IMR-90 (cell line): ENCODE measurements around the gene ARMS2. TPM values are rescaled to one million over a fixed set of nuclear protein-coding genes. Genes with fewer than 3 reads are reported as not detected.

ENCODE experiments used
- ATAC-seq: fragments of 200-7000 bp; cut with Tn5 transposase; 2 replicates; pipeline ENCODE4 v1.9.1; 2020; ENCODE audit warnings: low read depth, mild to moderate bottlenecking, moderate library complexity
- BruUV-seq: library from RNA; stranded (reverse); fragments of 400-500 nt; replicated peaks from 2 replicates; lab custom pipeline; 2021; lab: Mats Ljungman, UMichigan
- CTCF ChIA-PET: fragments of 300-600 bp; formaldehyde crosslinking; extraction: SDS; loops from one replicate; lab custom pipeline; 2021; ENCODE audit warnings: antibody characterized with exemption; lab: Yijun Ruan, JAX
- POLR2A ChIA-PET: fragments of 300-600 bp; sonication (Branson Sonifier 250); formaldehyde crosslinking; loops from one replicate; lab custom pipeline; 2022; ENCODE audit warnings: antibody characterized with exemption; ENCODE audit not compliant: unreplicated experiment; lab: Charles Lee
- DNase-seq: peaks from one replicate; pipeline ENCODE4 v3.0.0; 2013
- H2AFZ ChIP-seq: replicated peaks from 2 replicates; pipeline ENCODE3; 2013; ENCODE audit warnings: low read length, mild to moderate bottlenecking; ENCODE audit not compliant: poor library complexity
- H2AK5ac ChIP-seq: 2 replicates; pipeline ENCODE4 v1.6.1; 2013; ENCODE audit warnings: low read depth, low read length, inconsistent platforms
- H2AK9ac ChIP-seq: replicated peaks from 2 replicates; pipeline ENCODE3; 2013; ENCODE audit warnings: mild to moderate bottlenecking, low read depth, low read length, moderate library complexity; ENCODE audit not compliant: poor library complexity
- H2BK120ac ChIP-seq: 2 replicates; pipeline ENCODE4 v1.6.1; 2013; ENCODE audit warnings: low read depth, low read length, inconsistent platforms
- H2BK15ac ChIP-seq: 3 replicates; pipeline ENCODE4 v1.6.1; 2013; ENCODE audit warnings: low read depth, low read length, inconsistent platforms
- H2BK20ac ChIP-seq: 2 replicates; pipeline ENCODE4 v1.6.1; 2013; ENCODE audit warnings: low read depth, mild to moderate bottlenecking, inconsistent platforms, low read length, moderate library complexity
- H2BK5ac ChIP-seq: 2 replicates; pipeline ENCODE4 v1.6.1; 2013; ENCODE audit warnings: mild to moderate bottlenecking, low read depth, low read length, inconsistent platforms; ENCODE audit not compliant: poor library complexity, severe bottlenecking
- H3K14ac ChIP-seq: replicated peaks from 2 replicates; pipeline ENCODE4 v1.6.1; 2013; ENCODE audit warnings: low read depth, low read length, inconsistent platforms
- H3K18ac ChIP-seq: 2 replicates; pipeline ENCODE4 v1.6.1; 2013; ENCODE audit warnings: low read depth, low read length, control low read depth
- H3K23ac ChIP-seq: 2 replicates; pipeline ENCODE4 v1.6.1; 2013; ENCODE audit warnings: low read depth, low read length, inconsistent platforms
- H3K27ac ChIP-seq: 2 replicates; pipeline ENCODE4 v1.5.1; 2013; ENCODE audit warnings: mild to moderate bottlenecking, control low read depth, low read length; ENCODE audit not compliant: insufficient read depth
- H3K27me3 ChIP-seq: 2 replicates; pipeline ENCODE4 v1.6.1; 2013; ENCODE audit warnings: low read length; ENCODE audit not compliant: control insufficient read depth, insufficient read depth
- H3K36me3 ChIP-seq: 2 replicates; pipeline ENCODE4 v1.6.1; 2013; ENCODE audit warnings: low read length, mixed read lengths; ENCODE audit not compliant: control insufficient read depth, insufficient read depth
- H3K4ac ChIP-seq: 2 replicates; pipeline ENCODE4 v1.6.1; 2013; ENCODE audit warnings: low read depth, low read length, inconsistent platforms
- H3K4me1 ChIP-seq: 2 replicates; pipeline ENCODE4 v1.6.1; 2013; ENCODE audit warnings: low read length, mixed read lengths; ENCODE audit not compliant: control insufficient read depth, insufficient read depth
- H3K4me2 ChIP-seq: 2 replicates; pipeline ENCODE4 v1.6.1; 2013; ENCODE audit warnings: low read depth, mild to moderate bottlenecking, control low read depth, low read length, moderate library complexity
- H3K4me3 ChIP-seq: 2 replicates; pipeline ENCODE4 v1.5.1; 2013; ENCODE audit warnings: low read depth, mild to moderate bottlenecking, control low read depth, low read length, moderate library complexity; ENCODE audit not compliant: insufficient read depth
- H3K56ac ChIP-seq: 2 replicates; pipeline ENCODE4 v1.6.1; 2013; ENCODE audit warnings: low read length, inconsistent platforms; ENCODE audit not compliant: insufficient read depth; ENCODE audit errors: extremely low read depth
- H3K79me1 ChIP-seq, 2 experiments: 2 replicates each; pipeline ENCODE4 v1.6.1; 2013; ENCODE audit warnings: low read length in 2 of 2, inconsistent platforms in 1 of 2, low read depth in 1 of 2
- H3K9ac ChIP-seq: 2 replicates; pipeline ENCODE4 v1.6.1; 2013; ENCODE audit warnings: low read depth, low read length, control low read depth
- H3K9me1 ChIP-seq: 2 replicates; pipeline ENCODE4 v1.6.1; 2013; ENCODE audit warnings: low read length, inconsistent platforms; ENCODE audit not compliant: insufficient read depth
- H3K9me3 ChIP-seq: 2 replicates; pipeline ENCODE4 v1.6.1; 2013; ENCODE audit warnings: low read length; ENCODE audit not compliant: control insufficient read depth, insufficient read depth
- H4K20me1 ChIP-seq: 2 replicates; pipeline ENCODE4 v1.6.1; 2013; ENCODE audit warnings: low read length, inconsistent platforms; ENCODE audit not compliant: insufficient read depth
- H4K5ac ChIP-seq: 2 replicates; pipeline ENCODE4 v1.6.1; 2013; ENCODE audit warnings: mild to moderate bottlenecking, low read depth, low read length, control low read depth
- H4K8ac ChIP-seq, 2 experiments: 2 replicates each; pipeline ENCODE4 v1.6.1; 2013; ENCODE audit warnings: low read depth in 2 of 2, low read length in 2 of 2, control low read depth in 1 of 2, inconsistent platforms in 1 of 2
- H4K91ac ChIP-seq: 2 replicates; pipeline ENCODE4 v1.6.1; 2013; ENCODE audit warnings: low read depth, low read length, inconsistent platforms; ENCODE audit not compliant: insufficient read depth
- BHLHE40 ChIP-seq: fragments of 150-350 bp; IDR thresholded peaks from 2 replicates; pipeline ENCODE4 v1.6.1; 2016; ENCODE audit warnings: mild to moderate bottlenecking, low read depth, low read length
- CEBPB ChIP-seq: IDR thresholded peaks from 2 replicates; pipeline ENCODE4 v1.6.1; 2012; ENCODE audit warnings: low read depth, low read length, improper control_type of control experiment
- CHD1 ChIP-seq: IDR thresholded peaks from 2 replicates; pipeline ENCODE4 v1.6.1; 2012; ENCODE audit warnings: low read depth, low read length, improper control_type of control experiment
- FOS ChIP-seq: fragments of 150-350 bp; IDR thresholded peaks from 2 replicates; pipeline ENCODE4 v1.6.1; 2016; ENCODE audit warnings: low read depth, low read length
- MAFK ChIP-seq: IDR thresholded peaks from 2 replicates; pipeline ENCODE4 v1.6.1; 2012; ENCODE audit warnings: low read depth, low read length, improper control_type of control experiment
- MAZ ChIP-seq: IDR thresholded peaks from 2 replicates; pipeline ENCODE4 v1.6.1; 2012; ENCODE audit warnings: low read depth, mild to moderate bottlenecking, low read length, improper control_type of control experiment, moderate library complexity, borderline replicate concordance
- MXI1 ChIP-seq: IDR thresholded peaks from 2 replicates; pipeline ENCODE4 v1.6.1; 2012; ENCODE audit warnings: low read depth, mild to moderate bottlenecking, low read length, moderate library complexity, borderline replicate concordance
- NFE2L2 ChIP-seq: fragments of 150-350 bp; IDR thresholded peaks from 2 replicates; pipeline ENCODE4 v1.6.1; 2016; ENCODE audit warnings: low read depth, mild to moderate bottlenecking, low read length
- POLR2A ChIP-seq: IDR thresholded peaks from 2 replicates; pipeline ENCODE4 v1.6.1; 2012; ENCODE audit warnings: mild to moderate bottlenecking, low read depth, low read length
- RAD21 ChIP-seq: IDR thresholded peaks from 2 replicates; pipeline ENCODE4 v1.6.1; 2012; ENCODE audit warnings: low read length, improper control_type of control experiment
- RCOR1 ChIP-seq: IDR thresholded peaks from 2 replicates; pipeline ENCODE4 v1.6.1; 2012; ENCODE audit warnings: mild to moderate bottlenecking, low read length, improper control_type of control experiment; ENCODE audit not compliant: insufficient replicate concordance
- RFX5 ChIP-seq: IDR thresholded peaks from 2 replicates; pipeline ENCODE4 v1.8.0; 2012; ENCODE audit warnings: low read depth, mild to moderate bottlenecking, low read length, moderate library complexity
- SMC3 ChIP-seq: fragments of 150-350 bp; IDR thresholded peaks from 2 replicates; pipeline ENCODE4 v1.6.1; 2016; ENCODE audit warnings: low read depth, mild to moderate bottlenecking, antibody characterized with exemption, low read length, moderate library complexity
- WGBS, 2 experiments: methylation state at CpG; one replicate each; pipeline versions ENCODE4 v1.1.5 to v1.1.7; 2013; ENCODE audit warnings: missing lambda C conversion rate in 2 of 2; ENCODE audit not compliant: insufficient read length in 1 of 2; ENCODE audit errors: extremely low coverage in 2 of 2; 5-methylcytosine and 5-hydroxymethylcytosine counted together
- dilution Hi-C: fragments of 300-500 bp; cut with HindIII; formaldehyde crosslinking; loops from one replicate; pipeline ENCODE4 v1.14.3; 2018; ENCODE audit warnings: low sequenced_read_pairs; ENCODE audit not compliant: unreplicated experiment
- in situ Hi-C: fragments of 300-500 bp; cut with MboI; formaldehyde crosslinking; loops from 3 replicates; pipeline ENCODE4 v1.14.3; 2019; ENCODE audit warnings: low sequenced_read_pairs, inconsistent platforms, mixed read lengths
- intact Hi-C: fragments of 100-400 bp; cut with micrococcal nuclease; formaldehyde crosslinking; loops from 2 replicates; pipeline ENCODE4 v1.10.0; 2022
- polyA plus RNA-seq, 3 experiments: library from polyadenylated mRNA; depleted of rRNA; stranded (reverse); fragments of >200 nt; gene quantifications; 2 replicates each; pipeline ENCODE4 v1.2.3, GENCODE V29; 2012; ENCODE audit warnings: low replicate concordance in 1 of 3
- total RNA-seq: library from RNA; depleted of rRNA; stranded (reverse); fragments of >200 nt; gene quantifications from 2 replicates; pipeline ENCODE4 v1.2.3, GENCODE V29; 2012
- TF ChIP-seq, protein P1 (sequence below): fragments of 150-350 bp; IDR thresholded peaks from 2 replicates; pipeline ENCODE4 v1.6.1; 2017; ENCODE audit warnings: mild to moderate bottlenecking, antibody characterized with exemption, low read length, low read depth
- TF ChIP-seq, protein P2 (sequence below): fragments of 150-350 bp; IDR thresholded peaks from 2 replicates; pipeline ENCODE4 v1.6.1; 2016; ENCODE audit warnings: low read depth, mild to moderate bottlenecking, low read length, moderate library complexity, borderline replicate concordance
- TF ChIP-seq, protein P3 (sequence below): conservative IDR thresholded peaks from 2 replicates; pipeline ENCODE4 v1.5.1; 2012; ENCODE audit warnings: mild to moderate bottlenecking, low read depth, low read length, improper control_type of control experiment

ARMS2 gene
- total and polyA plus RNA-seq, 2 of the 4 experiments (the other 2 are of a cell fraction): not detected

GRCh38 chr10:122500726-122501125, 46.3 kb downstream of the ARMS2 start:
- no TSS peak for BruUV-seq
- Histone ChIP-seq H4K8ac (no peak overlapping the region), H3K18ac (no peak overlapping the region), H2AK9ac (no peak overlapping the region), H3K56ac (no peak overlapping the region), H4K5ac (no peak overlapping the region), H2BK15ac (no peak overlapping the region), H3K9ac (no peak overlapping the region), H4K91ac (no peak overlapping the region), H2BK120ac (no peak overlapping the region), H3K9me1 (peaks cover 10% of the 10 kb centered on the region), H3K36me3 (peaks cover 3% of the 10 kb centered on the region; the same call in 1 of the 2 replicates), H3K23ac (no peak overlapping the region), H2BK5ac (no peak overlapping the region), H3K79me1 (no peaks in the 10 kb centered on the region; a peak in 1 of 4 replicates), H2AFZ (no peak overlapping the region), H3K27ac (no peak overlapping the region), H3K27me3 (no peaks in the 10 kb centered on the region), H3K9me3 (no peaks in the 10 kb centered on the region), H3K4ac (no peak overlapping the region), H3K4me3 (no peak overlapping the region), H3K4me1 (peaks cover 15% of the 10 kb centered on the region), H3K14ac (no peak overlapping the region), H2BK20ac (no peak overlapping the region), H3K4me2 (no peak overlapping the region), H2AK5ac (no peak overlapping the region), H4K20me1 (peaks cover 8% of the 10 kb centered on the region)
- in situ Hi-C loops: no loop called here
- POLR2A ChIA-PET: no interaction called here
- intact Hi-C loops: no loop called here
- CTCF ChIA-PET: no interaction called here
- WGBS, 2 experiments: 71% methylated on average over 1 of the region's 6 CpGs; no CpG with 5 or more reads in 1 of the 2 experiments
- dilution Hi-C loops: no loop called here
- ATAC-seq (no peak), DNase-seq (no peak)
- no peak for TF ChIP-seq CHD1
- TF ChIP-seq MAFK: no peak
- TF ChIP-seq, protein P1, sequence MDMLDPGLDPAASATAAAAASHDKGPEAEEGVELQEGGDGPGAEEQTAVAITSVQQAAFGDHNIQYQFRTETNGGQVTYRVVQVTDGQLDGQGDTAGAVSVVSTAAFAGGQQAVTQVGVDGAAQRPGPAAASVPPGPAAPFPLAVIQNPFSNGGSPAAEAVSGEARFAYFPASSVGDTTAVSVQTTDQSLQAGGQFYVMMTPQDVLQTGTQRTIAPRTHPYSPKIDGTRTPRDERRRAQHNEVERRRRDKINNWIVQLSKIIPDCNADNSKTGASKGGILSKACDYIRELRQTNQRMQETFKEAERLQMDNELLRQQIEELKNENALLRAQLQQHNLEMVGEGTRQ: no peak
- no peak for TF ChIP-seq MAZ
- no peak for TF ChIP-seq RFX5
- no peak for TF ChIP-seq RCOR1
- TF ChIP-seq RAD21: no peak
- TF ChIP-seq FOS: no peak
- TF ChIP-seq POLR2A: no peak
- TF ChIP-seq, protein P2, sequence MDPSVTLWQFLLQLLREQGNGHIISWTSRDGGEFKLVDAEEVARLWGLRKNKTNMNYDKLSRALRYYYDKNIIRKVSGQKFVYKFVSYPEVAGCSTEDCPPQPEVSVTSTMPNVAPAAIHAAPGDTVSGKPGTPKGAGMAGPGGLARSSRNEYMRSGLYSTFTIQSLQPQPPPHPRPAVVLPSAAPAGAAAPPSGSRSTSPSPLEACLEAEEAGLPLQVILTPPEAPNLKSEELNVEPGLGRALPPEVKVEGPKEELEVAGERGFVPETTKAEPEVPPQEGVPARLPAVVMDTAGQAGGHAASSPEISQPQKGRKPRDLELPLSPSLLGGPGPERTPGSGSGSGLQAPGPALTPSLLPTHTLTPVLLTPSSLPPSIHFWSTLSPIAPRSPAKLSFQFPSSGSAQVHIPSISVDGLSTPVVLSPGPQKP: no peak
- TF ChIP-seq MXI1: no peak
- TF ChIP-seq, protein P3, sequence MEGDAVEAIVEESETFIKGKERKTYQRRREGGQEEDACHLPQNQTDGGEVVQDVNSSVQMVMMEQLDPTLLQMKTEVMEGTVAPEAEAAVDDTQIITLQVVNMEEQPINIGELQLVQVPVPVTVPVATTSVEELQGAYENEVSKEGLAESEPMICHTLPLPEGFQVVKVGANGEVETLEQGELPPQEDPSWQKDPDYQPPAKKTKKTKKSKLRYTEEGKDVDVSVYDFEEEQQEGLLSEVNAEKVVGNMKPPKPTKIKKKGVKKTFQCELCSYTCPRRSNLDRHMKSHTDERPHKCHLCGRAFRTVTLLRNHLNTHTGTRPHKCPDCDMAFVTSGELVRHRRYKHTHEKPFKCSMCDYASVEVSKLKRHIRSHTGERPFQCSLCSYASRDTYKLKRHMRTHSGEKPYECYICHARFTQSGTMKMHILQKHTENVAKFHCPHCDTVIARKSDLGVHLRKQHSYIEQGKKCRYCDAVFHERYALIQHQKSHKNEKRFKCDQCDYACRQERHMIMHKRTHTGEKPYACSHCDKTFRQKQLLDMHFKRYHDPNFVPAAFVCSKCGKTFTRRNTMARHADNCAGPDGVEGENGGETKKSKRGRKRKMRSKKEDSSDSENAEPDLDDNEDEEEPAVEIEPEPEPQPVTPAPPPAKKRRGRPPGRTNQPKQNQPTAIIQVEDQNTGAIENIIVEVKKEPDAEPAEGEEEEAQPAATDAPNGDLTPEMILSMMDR: no peak
- no peak for TF ChIP-seq NFE2L2
- no peak for TF ChIP-seq SMC3
- TF ChIP-seq CEBPB: no peak
- no peak for TF ChIP-seq BHLHE40
